ENCODE results near the gene FXYD3.

FXYD3 gene

GRCh38 chr19:35110974-35111373 is 4.6 kb upstream of the FXYD3 start:
- H3K36me3 ChIP-seq (ENCODE audit: control insufficient read depth, insufficient read depth, low read length) = no peaks in the 10 kb centered on the region
- H3K4me3 ChIP-seq (ENCODE audit: low read depth, low read length) = no peak overlapping the region
- H3K27me3 ChIP-seq (ENCODE audit: control insufficient read depth, insufficient read depth, low read length) = peaks cover 2% of the 10 kb centered on the region
- H3K9me3 ChIP-seq (ENCODE audit: control insufficient read depth, insufficient read depth, low read length) = no peaks in the 10 kb centered on the region
- peaks cover 9% of the 10 kb centered on the region for H3K4me1 ChIP-seq (ENCODE audit: control insufficient read depth, insufficient read depth, low read length)
- H3K9ac ChIP-seq (ENCODE audit: low read depth, low read length) = no peak overlapping the region

- Histone ChIP-seq H3K27me3 (ENCODE audit: control insufficient read depth, insufficient read depth, low read length) (peaks cover 2% of the 10 kb centered on the region), H3K36me3 (ENCODE audit: control insufficient read depth, insufficient read depth, low read length) (no peaks in the 10 kb centered on the region), H3K4me1 (ENCODE audit: control insufficient read depth, insufficient read depth, low read length) (peaks cover 13% of the 10 kb centered on the region), H3K9ac (ENCODE audit: low read depth, low read length) (no peak overlapping the region), H3K9me3 (ENCODE audit: control insufficient read depth, insufficient read depth, low read length) (no peaks in the 10 kb centered on the region), H3K4me3 (ENCODE audit: low read depth, low read length) (no peak overlapping the region)
Observed at GRCh38 chr19:35112995-35113688, 2.5 kb upstream of the FXYD3 start.

DNA sequence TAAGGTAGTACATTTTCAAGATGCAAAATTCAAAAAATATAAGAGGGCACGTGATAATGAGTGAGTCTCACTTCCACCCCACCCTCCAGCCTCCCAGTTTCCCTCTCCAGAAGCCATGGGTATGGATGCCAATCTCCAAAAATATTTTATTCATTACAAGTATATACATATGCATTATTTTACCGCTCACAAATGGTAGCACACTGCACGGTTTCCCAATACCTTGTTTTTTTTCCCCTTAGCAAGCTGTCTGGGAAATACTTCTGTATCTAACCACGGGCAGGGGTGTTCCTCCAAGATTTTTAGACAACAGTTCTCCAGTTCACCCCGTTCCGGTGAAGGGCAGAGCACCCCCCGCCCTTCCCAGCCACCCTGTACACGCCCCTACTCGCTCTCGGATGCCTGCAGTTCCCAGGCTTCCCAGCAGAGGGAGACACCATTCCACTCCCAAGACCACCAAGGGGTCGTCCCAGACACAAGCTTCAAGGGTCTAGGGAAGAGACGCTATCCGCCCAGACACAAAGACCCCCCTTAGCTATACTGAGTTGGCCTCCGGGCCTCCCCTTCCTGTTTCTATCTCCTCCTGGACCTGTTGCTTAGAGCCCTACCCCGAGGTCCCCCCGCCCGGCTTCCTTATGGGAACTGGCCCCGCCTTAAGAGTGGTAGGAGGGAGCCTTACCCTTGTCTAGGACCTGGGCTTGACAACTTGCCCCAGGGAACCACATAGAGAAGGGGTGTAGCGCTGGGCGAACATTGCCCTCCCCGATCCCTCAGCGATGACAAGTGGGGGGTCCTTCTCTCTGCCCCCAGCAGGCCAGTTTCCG is 1.1 kb upstream of the FXYD3 start:
- Histone ChIP-seq H3K9me3 (ENCODE audit: control insufficient read depth, insufficient read depth, low read length) (no peaks in the 10 kb centered on the region), H3K4me3 (ENCODE audit: low read depth, low read length) (peak overlapping the region; percentile 52), H3K9ac (ENCODE audit: low read depth, low read length) (no peak overlapping the region), H3K36me3 (ENCODE audit: control insufficient read depth, insufficient read depth, low read length) (no peaks in the 10 kb centered on the region), H3K4me1 (ENCODE audit: control insufficient read depth, insufficient read depth, low read length) (peaks cover 13% of the 10 kb centered on the region), H3K27me3 (ENCODE audit: control insufficient read depth, insufficient read depth, low read length) (peaks cover 2% of the 10 kb centered on the region)

DNA sequence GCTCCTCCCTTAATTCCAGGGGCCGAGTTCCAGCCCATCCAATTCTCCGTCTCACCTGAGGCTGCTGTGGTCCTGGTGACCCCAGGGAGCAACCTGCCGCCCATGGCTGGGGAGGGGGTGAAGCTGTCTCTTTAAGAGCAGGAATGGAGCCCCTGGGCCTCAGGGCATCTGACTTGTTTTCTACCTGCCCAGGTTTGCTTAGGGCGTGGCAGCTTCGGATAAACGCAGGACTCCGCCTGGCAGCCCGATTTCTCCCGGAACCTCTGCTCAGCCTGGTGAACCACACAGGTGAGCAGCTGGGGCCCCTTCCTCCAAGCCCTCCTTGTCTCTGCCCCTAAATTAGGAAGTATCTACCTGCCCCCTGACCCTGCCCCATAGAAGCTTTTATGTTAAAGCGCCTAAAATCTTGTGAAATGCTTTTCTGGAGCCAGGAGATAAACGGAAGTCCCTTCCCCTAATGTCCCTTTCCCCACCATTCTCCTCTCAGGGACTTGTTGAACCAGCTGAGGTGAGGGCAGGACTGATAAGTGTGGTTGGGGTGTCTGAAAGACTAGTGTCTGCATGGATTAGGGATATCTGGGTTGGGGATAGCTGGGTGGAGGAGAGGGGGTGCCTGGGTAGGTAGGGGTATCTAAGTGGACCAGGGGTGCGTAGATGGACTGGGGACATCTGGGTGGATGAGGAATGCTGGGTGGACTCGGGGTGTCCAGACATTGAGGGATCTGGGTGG is 614 bp downstream of the FXYD3 start:
- Histone ChIP-seq H3K4me3 (ENCODE audit: low read depth, low read length) (no peak overlapping the region), H3K9me3 (ENCODE audit: control insufficient read depth, insufficient read depth, low read length) (no peaks in the 10 kb centered on the region), H3K36me3 (ENCODE audit: control insufficient read depth, insufficient read depth, low read length) (no peaks in the 10 kb centered on the region), H3K4me1 (ENCODE audit: control insufficient read depth, insufficient read depth, low read length) (peaks cover 12% of the 10 kb centered on the region), H3K9ac (ENCODE audit: low read depth, low read length) (no peak overlapping the region), H3K27me3 (ENCODE audit: control insufficient read depth, insufficient read depth, low read length) (peaks cover 2% of the 10 kb centered on the region)

GRCh38 chr19:35117116-35117515 is 1.5 kb downstream of the FXYD3 start:
- Histone ChIP-seq H3K4me3 (ENCODE audit: low read depth, low read length) (no peak overlapping the region), H3K27me3 (ENCODE audit: control insufficient read depth, insufficient read depth, low read length) (peaks cover 2% of the 10 kb centered on the region), H3K9me3 (ENCODE audit: control insufficient read depth, insufficient read depth, low read length) (no peaks in the 10 kb centered on the region), H3K36me3 (ENCODE audit: control insufficient read depth, insufficient read depth, low read length) (no peaks in the 10 kb centered on the region), H3K9ac (ENCODE audit: low read depth, low read length) (no peak overlapping the region), H3K4me1 (ENCODE audit: control insufficient read depth, insufficient read depth, low read length) (peaks cover 12% of the 10 kb centered on the region)

DNA sequence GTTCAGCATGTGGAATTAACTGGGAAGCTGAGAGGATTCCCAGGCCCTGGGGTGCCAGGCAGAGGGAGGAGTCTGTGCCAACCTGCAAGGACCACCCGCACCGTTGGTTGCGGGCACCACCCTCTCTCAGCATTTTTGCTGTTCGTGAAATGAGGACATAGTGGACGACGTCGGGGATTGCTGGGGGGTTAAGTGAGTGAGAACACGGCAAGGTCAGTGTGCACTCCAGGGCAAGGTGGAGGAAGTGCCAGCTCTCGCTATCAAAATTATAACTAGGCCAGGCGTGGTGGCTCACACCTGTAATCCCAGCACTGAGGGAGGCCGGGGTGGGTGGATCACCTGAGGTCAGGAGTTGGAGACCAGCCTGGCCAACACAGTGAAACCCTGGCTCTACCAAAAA is 2.2 kb downstream of the FXYD3 start:
- Histone ChIP-seq H3K4me1 (ENCODE audit: control insufficient read depth, insufficient read depth, low read length) (peaks cover 12% of the 10 kb centered on the region), H3K4me3 (ENCODE audit: low read depth, low read length) (no peak overlapping the region), H3K27me3 (ENCODE audit: control insufficient read depth, insufficient read depth, low read length) (peaks cover 2% of the 10 kb centered on the region)

GRCh38 chr19:35118268-35119020 is 2.8 kb downstream of the FXYD3 start:
- H3K9ac ChIP-seq (ENCODE audit: low read depth, low read length) = no peak overlapping the region
- no peaks in the 10 kb centered on the region for H3K36me3 ChIP-seq (ENCODE audit: control insufficient read depth, insufficient read depth, low read length)
- H3K9me3 ChIP-seq (ENCODE audit: control insufficient read depth, insufficient read depth, low read length) = no peaks in the 10 kb centered on the region
- peaks cover 2% of the 10 kb centered on the region for H3K27me3 ChIP-seq (ENCODE audit: control insufficient read depth, insufficient read depth, low read length)
- H3K4me3 ChIP-seq (ENCODE audit: low read depth, low read length) = no peak overlapping the region
- H3K4me1 ChIP-seq (ENCODE audit: control insufficient read depth, insufficient read depth, low read length) = peaks cover 18% of the 10 kb centered on the region

More for the DNA sequence above, 2.2 kb downstream of the FXYD3 start:
- H3K9ac ChIP-seq (ENCODE audit: low read depth, low read length) = no peak overlapping the region
- no peaks in the 10 kb centered on the region for H3K9me3 ChIP-seq (ENCODE audit: control insufficient read depth, insufficient read depth, low read length)
- H3K36me3 ChIP-seq (ENCODE audit: control insufficient read depth, insufficient read depth, low read length) = no peaks in the 10 kb centered on the region

GRCh38 chr19:35119091-35119490 is 3.5 kb downstream of the FXYD3 start:
- Histone ChIP-seq H3K9me3 (ENCODE audit: control insufficient read depth, insufficient read depth, low read length) (no peaks in the 10 kb centered on the region), H3K36me3 (ENCODE audit: control insufficient read depth, insufficient read depth, low read length) (no peaks in the 10 kb centered on the region), H3K4me3 (ENCODE audit: low read depth, low read length) (no peak overlapping the region), H3K9ac (ENCODE audit: low read depth, low read length) (no peak overlapping the region), H3K27me3 (ENCODE audit: control insufficient read depth, insufficient read depth, low read length) (peaks cover 2% of the 10 kb centered on the region), H3K4me1 (ENCODE audit: control insufficient read depth, insufficient read depth, low read length) (peaks cover 17% of the 10 kb centered on the region)

DNA sequence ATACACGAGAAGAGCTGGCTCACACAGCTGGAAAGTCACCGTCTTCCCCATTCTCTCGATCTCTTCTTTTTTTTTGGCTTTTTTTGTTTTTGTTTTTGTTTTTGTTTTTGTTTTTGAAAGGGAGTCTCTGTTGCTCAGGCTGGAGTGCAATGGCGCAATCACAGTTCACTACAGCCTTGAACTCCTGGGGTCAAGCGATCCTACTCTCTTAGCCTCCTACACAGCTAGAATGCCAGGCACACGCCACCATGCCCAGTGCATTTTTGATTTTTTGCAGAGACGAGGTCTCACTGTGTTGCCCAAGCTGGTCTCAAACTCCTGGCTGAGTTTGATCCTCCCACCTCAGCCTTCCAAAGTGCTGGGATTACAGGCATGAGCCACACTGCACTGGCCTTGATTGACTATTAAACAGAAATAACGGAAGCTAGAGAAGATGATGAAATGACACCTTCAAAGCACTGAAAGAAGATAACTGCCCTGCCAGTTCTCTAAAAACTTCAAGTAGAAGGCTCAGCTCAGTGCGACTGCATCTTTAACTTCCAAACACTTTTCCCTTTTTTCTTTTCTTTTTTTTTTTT is 4.0 kb downstream of the FXYD3 start:
- H3K4me1 ChIP-seq (ENCODE audit: control insufficient read depth, insufficient read depth, low read length) = peaks cover 13% of the 10 kb centered on the region
- no peaks in the 10 kb centered on the region for H3K36me3 ChIP-seq (ENCODE audit: control insufficient read depth, insufficient read depth, low read length)
- H3K4me3 ChIP-seq (ENCODE audit: low read depth, low read length) = no peak overlapping the region
- H3K9ac ChIP-seq (ENCODE audit: low read depth, low read length) = no peak overlapping the region
- no peaks in the 10 kb centered on the region for H3K9me3 ChIP-seq (ENCODE audit: control insufficient read depth, insufficient read depth, low read length)
- peaks cover 2% of the 10 kb centered on the region for H3K27me3 ChIP-seq (ENCODE audit: control insufficient read depth, insufficient read depth, low read length)

DNA sequence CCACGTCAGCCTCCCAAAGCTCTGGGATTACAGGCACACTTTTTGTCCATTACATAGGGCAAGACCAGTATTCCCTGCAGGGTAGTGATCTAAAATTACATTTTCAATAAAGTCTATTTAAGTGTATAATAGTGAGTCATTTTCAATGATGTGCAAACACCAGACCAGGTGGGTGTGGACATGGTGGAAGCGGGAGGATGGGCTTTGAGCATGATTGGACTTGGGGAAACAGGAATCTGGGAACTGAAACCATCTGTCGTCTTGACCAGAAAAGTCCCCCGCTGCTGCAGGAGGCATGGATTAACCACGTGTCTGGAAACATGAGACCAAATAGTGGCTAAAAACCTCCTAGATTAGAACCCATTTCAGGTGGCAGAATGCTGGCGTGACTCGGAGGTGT is 4.9 kb downstream of the FXYD3 start:
- Histone ChIP-seq H3K36me3 (ENCODE audit: control insufficient read depth, insufficient read depth, low read length) (no peaks in the 10 kb centered on the region), H3K27me3 (ENCODE audit: control insufficient read depth, insufficient read depth, low read length) (peaks cover 2% of the 10 kb centered on the region), H3K9me3 (ENCODE audit: control insufficient read depth, insufficient read depth, low read length) (no peaks in the 10 kb centered on the region), H3K4me1 (ENCODE audit: control insufficient read depth, insufficient read depth, low read length) (peaks cover 11% of the 10 kb centered on the region), H3K9ac (ENCODE audit: low read depth, low read length) (no peak overlapping the region), H3K4me3 (ENCODE audit: low read depth, low read length) (no peak overlapping the region)

DNA sequence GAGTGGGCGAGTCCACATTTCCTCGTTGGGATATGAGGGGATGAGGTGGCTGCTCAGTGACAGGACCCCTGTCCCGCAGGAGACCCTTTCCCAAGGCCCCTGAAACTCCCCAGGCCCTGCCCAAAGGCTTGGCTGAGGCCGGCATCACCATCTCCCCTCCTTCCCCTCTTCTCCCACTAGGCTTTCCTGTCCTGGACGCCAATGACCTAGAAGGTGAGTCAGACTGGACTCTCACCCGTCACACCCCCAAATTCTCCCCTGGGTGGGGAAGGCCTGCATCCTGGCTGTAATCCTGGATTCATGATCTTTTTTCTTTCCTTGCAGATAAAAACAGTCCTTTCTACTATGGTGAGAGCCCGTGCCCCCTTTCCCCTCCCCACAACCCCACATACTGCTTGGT is 5.3 kb downstream of the FXYD3 start:
- Histone ChIP-seq H3K36me3 (ENCODE audit: control insufficient read depth, insufficient read depth, low read length) (no peaks in the 10 kb centered on the region), H3K27me3 (ENCODE audit: control insufficient read depth, insufficient read depth, low read length) (peaks cover under 1% of the 10 kb centered on the region), H3K4me1 (ENCODE audit: control insufficient read depth, insufficient read depth, low read length) (peaks cover 11% of the 10 kb centered on the region), H3K9me3 (ENCODE audit: control insufficient read depth, insufficient read depth, low read length) (no peaks in the 10 kb centered on the region), H3K4me3 (ENCODE audit: low read depth, low read length) (no peak overlapping the region), H3K9ac (ENCODE audit: low read depth, low read length) (no peak overlapping the region)

Data from iPS-15b (cell line).